Pancreas (tissue), 10 donors: ENCODE data around the gene NFYC. TPM values are rescaled to one million over a fixed set of nuclear protein-coding genes. Genes with fewer than 3 reads are reported as not detected.

ENCODE experiments used
- ATAC-seq, 4 donors: fragments of 200-7000 bp; cut with Tn5 transposase; one replicate each; pipeline versions ENCODE4 v1.8.0 to v1.9.1; 2020; ENCODE audit warnings: mild to moderate bottlenecking in 4 of 4, moderate library complexity in 4 of 4
- DNase-seq, 6 donors: peaks; one replicate each; pipeline ENCODE4 v3.0.0-alpha.2; 2020
- FAIRE-seq: peaks from 2 replicates; lab custom pipeline; 2012; peaks lifted over from hg19 to GRCh38; lab: Jason Lieb, UNC
- H3K27ac ChIP-seq, 4 donors: fragments of 200-600 bp; sonication (generic); 1 replicate in 3 of 4; 2 replicates in 1 of 4; pipeline versions ENCODE4 v1.5.0 to v1.8.0; 2020
- H3K27me3 ChIP-seq, 4 donors: fragments of 200-600 bp; one replicate each; pipeline ENCODE4 v1.8.0; 2021
- H3K36me3 ChIP-seq, 3 donors: fragments of 200-600 bp; sonication (generic) in 1 of 3; one replicate each; pipeline versions ENCODE4 v1.5.0 to v1.8.0; 2020 to 2021
- H3K4me1 ChIP-seq, 3 donors: fragments of 200-600 bp; one replicate each; pipeline ENCODE4 v1.8.0; 2021
- H3K4me3 ChIP-seq, 4 donors: fragments of 200-600 bp; sonication (generic) in 2 of 4; one replicate each; pipeline versions ENCODE4 v1.5.0 to v1.8.0; 2020 to 2021
- H3K9me3 ChIP-seq, 4 donors: fragments of 200-600 bp; one replicate each; pipeline ENCODE4 v1.8.0; 2021
- WGBS, 2 donors: extraction: QIAGEN DNeasy Blood & Tissue Kit; methylation state at CpG; one replicate each; pipeline ENCODE4 v1.1.7; 2013; 5-methylcytosine and 5-hydroxymethylcytosine counted together
- intact Hi-C, 3 donors: fragments of 100-400 bp; cut with DNase I; formaldehyde crosslinking; loops; one replicate each; pipeline versions ENCODE4 v1.11.1 to v1.14.2; 2022
- polyA plus RNA-seq, 2 donors: library from polyadenylated mRNA; stranded (reverse); fragments of 200-250 nt; gene quantifications; one replicate each; pipeline ENCODE4 v1.2.3, GENCODE V29; 2013
- total RNA-seq, 6 donors: library from RNA; stranded (reverse); fragmentation: NEBNext Ultra II Directional in 4 of 6; extraction: Animal tissue kit (Norgen Biotek cat#: 25700) in 4 of 6; gene quantifications; one replicate each; pipeline versions ENCODE4 v1.2.1 to v1.2.4, GENCODE V29; 2021 to 2023
- TF ChIP-seq, protein P1 (sequence below), 4 donors: fragments of 200-600 bp; sonication (generic) in 3 of 4; IDR thresholded peaks; one replicate each; pipeline versions ENCODE4 v1.5.0 to v1.8.0; 2021; ENCODE audit warnings: antibody characterized with exemption in 4 of 4
- donor health status: healthy with polysubstance abuse.
- donor health status: DM: no; HTN: no; CAD: no; lungs with moderate emphysema.
- donor health status: DM: no; HTN: no; CAD: no.
- donor health status: control.
- donor health status: control.
- donor health status: Bipolar disorder and iron deficiency.
- donor health status: DM: yes; HTN: yes; CAD: no.
- donor health status: DM: no; HTN: no; CAD: no.
- donor health status: DM: no; HTN: no; CAD: no.
- donor health status: DM: yes; HTN: yes; CAD: no.

Gene NFYC
- total and polyA plus RNA-seq, 8 donors, result 21.3 to 39.6 (median 28.2) TPM

DNA sequence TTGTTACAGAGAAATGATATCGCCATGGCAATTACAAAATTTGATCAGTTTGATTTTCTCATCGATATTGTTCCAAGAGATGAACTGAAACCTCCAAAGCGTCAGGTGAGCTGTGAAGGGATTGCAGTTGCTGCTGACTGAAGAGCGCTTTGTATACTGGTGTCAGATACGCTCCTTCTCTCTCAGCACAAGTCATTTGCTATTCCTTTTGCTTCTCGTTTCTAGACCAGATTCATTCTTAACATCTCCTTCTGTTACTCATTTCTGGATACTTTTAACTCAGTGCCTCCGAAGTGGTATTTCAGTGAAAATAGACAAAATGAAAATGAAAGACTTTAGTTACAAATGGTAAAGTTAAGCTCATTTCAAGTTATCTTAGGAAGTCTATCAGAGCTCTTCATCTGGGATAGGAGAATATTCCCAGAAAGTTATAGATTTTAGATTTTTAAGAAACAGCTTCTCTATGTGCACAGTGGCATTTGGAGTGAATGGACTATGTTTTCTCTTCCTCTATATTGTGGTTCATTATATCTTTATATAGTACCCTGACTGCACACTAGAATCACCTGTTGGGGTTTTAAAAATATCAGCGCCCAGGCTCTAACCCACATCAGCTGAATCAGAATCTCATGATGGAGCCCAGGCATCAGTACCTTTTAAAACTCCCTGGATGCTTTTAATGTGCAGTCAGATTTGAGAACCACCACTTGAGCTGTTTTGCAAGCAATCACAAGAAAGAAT is 61.8 kb downstream of the NFYC start:
- WGBS, 2 donors, result 89 to 95% methylated on average over 8 of the region's 8 CpGs
- Histone ChIP-seq H3K27ac (no peak overlapping the region), H3K27me3 (no peaks in the 10 kb centered on the region), H3K36me3 (peaks cover 0 to 66% (median 7%) of the 10 kb centered on the region in 3 donors), H3K4me1 (no peaks in the 10 kb centered on the region), H3K4me3 (no peak overlapping the region), H3K9me3 (no peaks in the 10 kb centered on the region)
- TF ChIP-seq, protein P1, sequence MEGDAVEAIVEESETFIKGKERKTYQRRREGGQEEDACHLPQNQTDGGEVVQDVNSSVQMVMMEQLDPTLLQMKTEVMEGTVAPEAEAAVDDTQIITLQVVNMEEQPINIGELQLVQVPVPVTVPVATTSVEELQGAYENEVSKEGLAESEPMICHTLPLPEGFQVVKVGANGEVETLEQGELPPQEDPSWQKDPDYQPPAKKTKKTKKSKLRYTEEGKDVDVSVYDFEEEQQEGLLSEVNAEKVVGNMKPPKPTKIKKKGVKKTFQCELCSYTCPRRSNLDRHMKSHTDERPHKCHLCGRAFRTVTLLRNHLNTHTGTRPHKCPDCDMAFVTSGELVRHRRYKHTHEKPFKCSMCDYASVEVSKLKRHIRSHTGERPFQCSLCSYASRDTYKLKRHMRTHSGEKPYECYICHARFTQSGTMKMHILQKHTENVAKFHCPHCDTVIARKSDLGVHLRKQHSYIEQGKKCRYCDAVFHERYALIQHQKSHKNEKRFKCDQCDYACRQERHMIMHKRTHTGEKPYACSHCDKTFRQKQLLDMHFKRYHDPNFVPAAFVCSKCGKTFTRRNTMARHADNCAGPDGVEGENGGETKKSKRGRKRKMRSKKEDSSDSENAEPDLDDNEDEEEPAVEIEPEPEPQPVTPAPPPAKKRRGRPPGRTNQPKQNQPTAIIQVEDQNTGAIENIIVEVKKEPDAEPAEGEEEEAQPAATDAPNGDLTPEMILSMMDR (IDR thresholded peaks at IDR 0.05), result no peak
- intact Hi-C loops, result no loop called here
- FAIRE-seq (no peak), DNase-seq (no peak), ATAC-seq (no peak)

- FAIRE-seq, result no peak
- no peaks in the 10 kb centered on the region for H3K9me3 ChIP-seq
- H3K36me3 ChIP-seq, result peaks cover 0 to 66% (median 3%) of the 10 kb centered on the region in 3 donors
- no peak for ATAC-seq
- no peaks in the 10 kb centered on the region for H3K4me1 ChIP-seq
- intact Hi-C loops, result no loop called here
- H3K4me3 ChIP-seq, result no peak overlapping the region
- H3K27ac ChIP-seq, result no peak overlapping the region
- no peak for DNase-seq
- TF ChIP-seq, protein P1 (IDR thresholded peaks at IDR 0.05), result no peak
- no peaks in the 10 kb centered on the region for H3K27me3 ChIP-seq
- WGBS, 2 donors, result 86 to 92% methylated on average over 8 of the region's 8 CpGs
Observed at GRCh38 chr1:40754201-40754600, 62.7 kb downstream of the NFYC start.

GRCh38 chr1:40755067-40755466 is 63.6 kb downstream of the NFYC start:
- no peak overlapping the region for H3K4me3 ChIP-seq
- no peak overlapping the region for H3K27ac ChIP-seq
- WGBS, 2 donors, result 83 to 85% methylated on average over 4 of the region's 4 CpGs
- no peaks in the 10 kb centered on the region for H3K27me3 ChIP-seq
- ATAC-seq (peak in 2 of 4 donors; percentile 15 to 75), FAIRE-seq (no peak), DNase-seq (no peak)
- no peaks in the 10 kb centered on the region for H3K9me3 ChIP-seq
- intact Hi-C loops, result no loop called here
- H3K4me1 ChIP-seq, result no peaks in the 10 kb centered on the region
- H3K36me3 ChIP-seq, result peaks cover 0 to 66% (median 3%) of the 10 kb centered on the region in 3 donors
- TF ChIP-seq, protein P1 (IDR thresholded peaks at IDR 0.05), result no peak

DNA sequence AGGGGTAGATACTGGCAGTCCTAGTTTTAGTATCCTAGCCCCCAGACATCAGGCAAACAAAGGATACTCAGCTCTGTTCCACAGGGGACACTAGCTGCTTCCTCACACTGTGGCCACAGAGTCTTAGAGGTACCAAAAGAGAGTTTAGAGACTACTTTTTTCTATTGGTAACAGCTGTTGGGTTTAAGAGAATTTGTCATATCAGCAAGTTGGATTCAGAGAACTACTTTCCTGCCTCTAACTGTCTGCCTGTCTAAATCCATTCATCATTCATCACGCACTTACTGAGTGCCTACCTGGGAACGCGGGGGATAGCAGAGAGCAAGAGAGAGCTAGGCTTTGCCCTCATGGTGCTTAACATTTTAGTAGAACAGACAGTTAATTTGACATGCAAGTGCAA is 65.0 kb downstream of the NFYC start:
- no peaks in the 10 kb centered on the region for H3K27me3 ChIP-seq
- H3K9me3 ChIP-seq, result no peaks in the 10 kb centered on the region
- no peak overlapping the region for H3K27ac ChIP-seq
- WGBS, 2 donors, result 94 to 96% methylated on average over 3 of the region's 3 CpGs
- no peak for FAIRE-seq
- peaks cover 0 to 74% (median 11%) of the 10 kb centered on the region in 3 donors for H3K36me3 ChIP-seq
- H3K4me3 ChIP-seq, result no peak overlapping the region
- no peak for DNase-seq
- no peaks in the 10 kb centered on the region for H3K4me1 ChIP-seq
- intact Hi-C loops, result no loop called here
- ATAC-seq, result no peak
- TF ChIP-seq, protein P1 (IDR thresholded peaks at IDR 0.05), result no peak

GRCh38 chr1:40757084-40757483 is 65.6 kb downstream of the NFYC start:
- Histone ChIP-seq H3K27ac (no peak overlapping the region), H3K4me1 (no peaks in the 10 kb centered on the region), H3K9me3 (no peaks in the 10 kb centered on the region), H3K4me3 (no peak overlapping the region), H3K27me3 (no peaks in the 10 kb centered on the region), H3K36me3 (peaks cover 0 to 72% (median 11%) of the 10 kb centered on the region in 3 donors)
- ATAC-seq (no peak), FAIRE-seq (no peak), DNase-seq (no peak)
- TF ChIP-seq, protein P1 (IDR thresholded peaks at IDR 0.05), result no peak
- intact Hi-C loops, result no loop called here
- 85 to 89% methylated on average over 8 of the region's 8 CpGs for WGBS, 2 donors
